Measurements from ENCODE around the gene SH2D3C.

Gene SH2D3C

DNA sequence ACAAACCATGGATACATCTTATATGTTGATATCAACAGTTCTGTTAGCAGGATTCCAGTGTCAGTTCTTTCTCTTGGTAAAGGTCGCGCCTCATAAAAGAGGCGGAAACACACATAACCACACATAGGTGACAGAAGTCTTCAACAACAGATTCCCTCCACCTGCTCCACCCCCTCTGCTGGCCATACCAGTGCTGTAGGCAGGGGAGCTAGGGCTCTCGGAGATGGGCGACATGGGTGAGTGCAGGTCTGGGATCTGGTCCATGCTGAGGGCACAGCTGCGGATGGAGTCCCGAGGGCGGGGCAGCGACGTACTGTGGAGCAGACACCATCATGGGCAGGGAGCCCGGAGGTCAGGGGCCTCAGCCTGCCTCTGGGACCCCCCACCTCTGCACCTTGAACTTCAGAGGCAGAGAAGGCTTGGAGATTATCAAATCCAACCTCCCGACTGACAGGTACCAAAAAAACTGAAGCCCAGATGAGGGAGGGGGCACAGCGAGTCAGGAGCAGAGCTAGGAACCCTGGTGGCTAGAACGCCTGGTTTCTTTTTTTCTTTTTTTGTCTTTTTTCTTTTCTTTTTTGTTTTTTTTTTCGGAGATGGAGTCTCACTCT is 31.4 kb downstream of the SH2D3C start:
- Histone ChIP-seq H3K36me3 (ENCODE audit: control insufficient read depth, insufficient read depth, low read length) (peaks cover 5% of the 10 kb centered on the region), H3K4me3 (ENCODE audit: low read depth, low read length) (no peak overlapping the region), H3K27ac (ENCODE audit: low read depth, low read length) (no peak overlapping the region), H3K4me1 (ENCODE audit: control insufficient read depth, insufficient read depth, low read length) (no peaks in the 10 kb centered on the region), H3K27me3 (ENCODE audit: control insufficient read depth, insufficient read depth, low read length) (peaks cover 6% of the 10 kb centered on the region), H3K9ac (ENCODE audit: low read length) (no peak overlapping the region), H3K9me3 (ENCODE audit: control insufficient read depth, insufficient read depth, low read depth, low read length) (no peaks in the 10 kb centered on the region)

- H3K36me3 ChIP-seq (ENCODE audit: control insufficient read depth, insufficient read depth, low read length): peaks cover 5% of the 10 kb centered on the region
- no peak overlapping the region for H3K4me3 ChIP-seq (ENCODE audit: low read depth, low read length)
Observed at GRCh38 chr9:127744398-127745110, 33.9 kb downstream of the SH2D3C start.

DNA sequence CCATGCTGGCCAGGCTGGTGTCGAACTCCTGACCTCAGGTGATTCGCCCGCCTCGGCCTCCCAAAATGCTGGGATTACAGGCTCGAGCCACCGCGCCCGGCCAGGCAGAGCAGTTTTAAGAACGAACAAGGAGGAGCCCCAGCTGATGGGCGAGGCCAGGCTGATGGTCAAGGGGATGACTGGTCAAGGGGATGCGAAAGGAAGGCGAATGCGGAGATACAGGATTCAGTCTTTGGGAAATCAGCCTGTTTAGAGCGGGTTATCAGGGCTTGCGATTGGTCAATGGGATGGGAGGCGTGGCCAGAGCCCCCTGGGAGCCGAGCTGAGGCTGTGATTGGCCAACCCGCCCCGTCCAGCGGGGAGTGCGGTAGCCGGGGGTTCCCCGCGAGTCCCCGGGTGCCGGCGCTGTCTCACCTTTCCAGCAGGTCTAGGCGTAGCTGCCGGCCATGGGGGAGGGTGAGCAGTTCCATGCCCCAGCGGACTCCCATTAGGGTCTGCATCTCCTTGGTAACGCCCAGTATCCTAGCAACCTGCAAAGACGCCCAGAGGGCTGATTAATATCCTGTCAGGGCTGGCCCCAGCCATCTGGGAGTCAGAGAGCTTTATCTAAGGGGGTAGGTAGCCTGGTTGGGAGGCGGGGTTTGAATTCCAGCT is 35.9 kb downstream of the SH2D3C start:
- H3K36me3 ChIP-seq (ENCODE audit: control insufficient read depth, insufficient read depth, low read length): no peaks in the 10 kb centered on the region
- no peak overlapping the region for H3K9ac ChIP-seq (ENCODE audit: low read length)
- peak overlapping the region; percentile 57 for H3K4me3 ChIP-seq (ENCODE audit: low read depth, low read length)
- H3K9me3 ChIP-seq (ENCODE audit: control insufficient read depth, insufficient read depth, low read depth, low read length): no peaks in the 10 kb centered on the region
- H3K27ac ChIP-seq (ENCODE audit: low read depth, low read length): no peak overlapping the region
- peaks cover 3% of the 10 kb centered on the region; the same call in 1 of the 2 replicates for H3K4me1 ChIP-seq (ENCODE audit: control insufficient read depth, insufficient read depth, low read length)
- H3K27me3 ChIP-seq (ENCODE audit: control insufficient read depth, insufficient read depth, low read length): peaks cover 3% of the 10 kb centered on the region; the same call in 1 of the 2 replicates

More at GRCh38 chr9:127744398-127745110, 33.9 kb downstream of the SH2D3C start:
- no peaks in the 10 kb centered on the region for H3K9me3 ChIP-seq (ENCODE audit: control insufficient read depth, insufficient read depth, low read depth, low read length)
- H3K4me1 ChIP-seq (ENCODE audit: control insufficient read depth, insufficient read depth, low read length): peaks cover 3% of the 10 kb centered on the region; the same call in 1 of the 2 replicates
- H3K27me3 ChIP-seq (ENCODE audit: control insufficient read depth, insufficient read depth, low read length): peaks cover 3% of the 10 kb centered on the region; the same call in 1 of the 2 replicates
- H3K9ac ChIP-seq (ENCODE audit: low read length): no peak overlapping the region
- no peak overlapping the region for H3K27ac ChIP-seq (ENCODE audit: low read depth, low read length)

GRCh38 chr9:127741831-127742434 is 36.5 kb downstream of the SH2D3C start:
- Histone ChIP-seq H3K9me3 (ENCODE audit: control insufficient read depth, insufficient read depth, low read depth, low read length) (no peaks in the 10 kb centered on the region), H3K27ac (ENCODE audit: low read depth, low read length) (no peak overlapping the region), H3K36me3 (ENCODE audit: control insufficient read depth, insufficient read depth, low read length) (no peaks in the 10 kb centered on the region), H3K4me1 (ENCODE audit: control insufficient read depth, insufficient read depth, low read length) (peaks cover 3% of the 10 kb centered on the region; the same call in 1 of the 2 replicates), H3K9ac (ENCODE audit: low read length) (no peak overlapping the region), H3K4me3 (ENCODE audit: low read depth, low read length) (peak overlapping the region; percentile 57), H3K27me3 (ENCODE audit: control insufficient read depth, insufficient read depth, low read length) (peaks cover 3% of the 10 kb centered on the region; the same call in 1 of the 2 replicates)

DNA sequence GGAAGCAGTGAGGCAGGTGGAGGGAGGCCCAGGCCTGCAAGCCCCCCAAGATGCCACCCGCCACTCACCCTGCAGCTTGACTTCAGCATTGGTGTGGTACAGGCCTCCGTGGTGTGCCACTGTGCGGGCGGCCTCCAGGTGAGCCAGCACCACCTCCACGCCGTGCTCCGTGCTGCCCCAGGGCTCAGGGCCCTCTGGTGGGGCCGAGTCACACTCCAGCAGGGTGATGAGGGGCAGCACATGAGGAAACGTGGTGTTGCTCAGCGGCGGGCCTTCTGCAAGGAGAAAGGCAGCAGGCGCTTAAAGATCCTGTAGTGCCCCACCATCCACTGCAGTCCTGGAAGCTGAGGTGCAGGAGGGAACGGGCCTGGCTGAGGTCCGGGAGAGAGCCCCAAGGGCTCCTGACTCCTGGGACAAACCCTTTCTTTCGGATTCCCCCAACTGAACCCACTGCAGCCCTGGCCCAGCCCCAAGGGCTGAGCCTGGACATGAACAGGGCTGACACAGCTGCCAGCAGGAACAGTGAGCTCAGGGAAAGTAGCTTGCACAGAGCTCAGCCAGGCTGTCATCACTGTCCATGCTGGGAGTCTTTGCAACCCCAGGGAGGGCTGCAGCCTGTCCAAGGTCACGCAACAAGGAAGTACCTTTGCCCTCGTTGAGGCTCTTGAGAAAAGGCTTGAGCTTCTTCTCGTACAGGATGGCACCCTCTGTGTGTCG is 38.7 kb downstream of the SH2D3C start:
- Histone ChIP-seq H3K36me3 (ENCODE audit: control insufficient read depth, insufficient read depth, low read length) (no peaks in the 10 kb centered on the region), H3K27ac (ENCODE audit: low read depth, low read length) (no peak overlapping the region), H3K9ac (ENCODE audit: low read length) (no peak overlapping the region), H3K4me1 (ENCODE audit: control insufficient read depth, insufficient read depth, low read length) (peaks cover 3% of the 10 kb centered on the region; the same call in 1 of the 2 replicates), H3K27me3 (ENCODE audit: control insufficient read depth, insufficient read depth, low read length) (peaks cover 3% of the 10 kb centered on the region; the same call in 1 of the 2 replicates), H3K4me3 (ENCODE audit: low read depth, low read length) (no peak overlapping the region), H3K9me3 (ENCODE audit: control insufficient read depth, insufficient read depth, low read depth, low read length) (no peaks in the 10 kb centered on the region)

DNA sequence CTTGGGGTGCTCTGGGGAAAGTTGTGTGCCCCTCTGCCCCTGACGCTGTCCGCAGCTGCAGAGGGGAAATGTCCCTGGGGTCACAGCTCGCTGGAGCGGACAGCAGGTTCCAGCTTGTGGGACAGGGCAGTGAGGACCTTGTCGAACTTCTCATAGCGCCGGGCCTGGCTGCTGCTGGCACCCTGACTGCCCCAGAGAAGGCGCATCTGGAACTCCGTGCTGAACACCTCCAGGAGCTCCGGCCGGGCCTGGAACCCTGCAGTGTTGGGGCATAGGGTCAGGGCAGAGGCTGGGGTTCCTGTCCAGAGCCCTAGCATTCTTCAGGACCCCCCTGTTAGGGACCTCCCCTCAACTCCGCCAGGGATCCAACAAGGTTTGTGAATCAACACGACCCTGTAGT is 39.8 kb downstream of the SH2D3C start:
- H3K4me1 ChIP-seq (ENCODE audit: control insufficient read depth, insufficient read depth, low read length): peaks cover 9% of the 10 kb centered on the region; the same call in 1 of the 2 replicates

GRCh38 chr9:127735530-127736185 is 42.8 kb downstream of the SH2D3C start:
- H3K27ac ChIP-seq (ENCODE audit: low read depth, low read length): peak overlapping the region; percentile 5; the same call in 1 of the 2 replicates
- H3K9ac ChIP-seq (ENCODE audit: low read length): no peak overlapping the region
- peaks cover 6% of the 10 kb centered on the region; the same call in 1 of the 2 replicates for H3K4me1 ChIP-seq (ENCODE audit: control insufficient read depth, insufficient read depth, low read length)
- H3K9me3 ChIP-seq (ENCODE audit: control insufficient read depth, insufficient read depth, low read depth, low read length): no peaks in the 10 kb centered on the region
- no peaks in the 10 kb centered on the region for H3K36me3 ChIP-seq (ENCODE audit: control insufficient read depth, insufficient read depth, low read length)
- H3K4me3 ChIP-seq (ENCODE audit: low read depth, low read length): peak overlapping the region; percentile 36
- H3K27me3 ChIP-seq (ENCODE audit: control insufficient read depth, insufficient read depth, low read length): no peaks in the 10 kb centered on the region

More for the DNA sequence above, 39.8 kb downstream of the SH2D3C start:
- no peak overlapping the region for H3K9ac ChIP-seq (ENCODE audit: low read length)
- H3K27me3 ChIP-seq (ENCODE audit: control insufficient read depth, insufficient read depth, low read length): peaks cover 3% of the 10 kb centered on the region; the same call in 1 of the 2 replicates
- H3K27ac ChIP-seq (ENCODE audit: low read depth, low read length): no peak overlapping the region
- no peak overlapping the region for H3K4me3 ChIP-seq (ENCODE audit: low read depth, low read length)
- H3K36me3 ChIP-seq (ENCODE audit: control insufficient read depth, insufficient read depth, low read length): no peaks in the 10 kb centered on the region
- no peaks in the 10 kb centered on the region for H3K9me3 ChIP-seq (ENCODE audit: control insufficient read depth, insufficient read depth, low read depth, low read length)

- H3K4me3 ChIP-seq (ENCODE audit: low read depth, low read length): peak within 1 kb of the TSS; percentile 73
- no peaks in the 10 kb centered on the region for H3K27me3 ChIP-seq (ENCODE audit: control insufficient read depth, insufficient read depth, low read length)
- H3K36me3 ChIP-seq (ENCODE audit: control insufficient read depth, insufficient read depth, low read length): no peaks in the 10 kb centered on the region
- peak within 1 kb of the TSS; percentile 5; the same call in 1 of the 2 replicates for H3K27ac ChIP-seq (ENCODE audit: low read depth, low read length)
- H3K9me3 ChIP-seq (ENCODE audit: control insufficient read depth, insufficient read depth, low read depth, low read length): no peaks in the 10 kb centered on the region
- H3K9ac ChIP-seq (ENCODE audit: low read length): peak within 1 kb of the TSS; percentile 69
- peaks cover 6% of the 10 kb centered on the region; the same call in 1 of the 2 replicates for H3K4me1 ChIP-seq (ENCODE audit: control insufficient read depth, insufficient read depth, low read length)
Observed at GRCh38 chr9:127734747-127735529, 43.5 kb downstream of the SH2D3C start, which contains the start of gene TOR2A. TOR2A (minus strand) TSS chr9:127735294; CDS start chr9:127735270, 24 bp downstream.

- no peak overlapping the region for H3K27ac ChIP-seq (ENCODE audit: low read depth, low read length)
- H3K4me1 ChIP-seq (ENCODE audit: control insufficient read depth, insufficient read depth, low read length): peaks cover 6% of the 10 kb centered on the region; the same call in 1 of the 2 replicates
- no peak overlapping the region for H3K9ac ChIP-seq (ENCODE audit: low read length)
Observed at GRCh38 chr9:127734247-127734746, 44.2 kb downstream of the SH2D3C start.

More at GRCh38 chr9:127734247-127734746, 44.2 kb downstream of the SH2D3C start:
- H3K4me3 ChIP-seq (ENCODE audit: low read depth, low read length): peak overlapping the region; percentile 73
- H3K36me3 ChIP-seq (ENCODE audit: control insufficient read depth, insufficient read depth, low read length): no peaks in the 10 kb centered on the region
- H3K27me3 ChIP-seq (ENCODE audit: control insufficient read depth, insufficient read depth, low read length): no peaks in the 10 kb centered on the region
- H3K9me3 ChIP-seq (ENCODE audit: control insufficient read depth, insufficient read depth, low read depth, low read length): no peaks in the 10 kb centered on the region
